Bronchial epithelial cell (primary cell): Measurements from ENCODE around the gene BTBD16. TPM values are rescaled to one million over a fixed set of nuclear protein-coding genes. Genes with fewer than 3 reads are reported as not detected.
A peak's percentile ranks its signal among the peaks of the same experiment; 100 is the strongest.

Source experiments
- DNase-seq: peaks from one replicate; pipeline ENCODE4 v3.0.0-alpha.2; 2010; ENCODE audit warnings: low read depth
- FAIRE-seq: peaks from 2 replicates; lab custom pipeline; 2011; peaks lifted over from hg19 to GRCh38; lab: Jason Lieb, UNC
- H3K27me3 ChIP-seq: 2 replicates; pipeline ENCODE4 v1.5.1; 2011; ENCODE audit warnings: low read length; ENCODE audit not compliant: control insufficient read depth, insufficient read depth
- H3K36me3 ChIP-seq: 2 replicates; pipeline ENCODE4 v1.5.1; 2011; ENCODE audit warnings: low read length; ENCODE audit not compliant: control insufficient read depth, insufficient read depth
- H3K4me3 ChIP-seq: 2 replicates; pipeline ENCODE4 v1.5.1; 2011; ENCODE audit warnings: mild to moderate bottlenecking, low read depth, low read length, control low read depth
- total RNA-seq: library from RNA; depleted of rRNA; stranded (reverse); fragments of >200 nt; gene quantifications from 2 replicates; pipeline ENCODE4 v1.2.1, GENCODE V29; 2014
- TF ChIP-seq, protein P1 (sequence below): IDR thresholded peaks from 2 replicates; pipeline ENCODE4 v1.5.1; 2011; ENCODE audit warnings: mild to moderate bottlenecking, moderate library complexity, low read length, control low read depth, inconsistent platforms; ENCODE audit not compliant: insufficient read depth, severe bottlenecking

Gene BTBD16
- total RNA-seq, 1 donor from 2014 or later, result 0.26 TPM

- FAIRE-seq, result no peak
- TF ChIP-seq, protein P1, sequence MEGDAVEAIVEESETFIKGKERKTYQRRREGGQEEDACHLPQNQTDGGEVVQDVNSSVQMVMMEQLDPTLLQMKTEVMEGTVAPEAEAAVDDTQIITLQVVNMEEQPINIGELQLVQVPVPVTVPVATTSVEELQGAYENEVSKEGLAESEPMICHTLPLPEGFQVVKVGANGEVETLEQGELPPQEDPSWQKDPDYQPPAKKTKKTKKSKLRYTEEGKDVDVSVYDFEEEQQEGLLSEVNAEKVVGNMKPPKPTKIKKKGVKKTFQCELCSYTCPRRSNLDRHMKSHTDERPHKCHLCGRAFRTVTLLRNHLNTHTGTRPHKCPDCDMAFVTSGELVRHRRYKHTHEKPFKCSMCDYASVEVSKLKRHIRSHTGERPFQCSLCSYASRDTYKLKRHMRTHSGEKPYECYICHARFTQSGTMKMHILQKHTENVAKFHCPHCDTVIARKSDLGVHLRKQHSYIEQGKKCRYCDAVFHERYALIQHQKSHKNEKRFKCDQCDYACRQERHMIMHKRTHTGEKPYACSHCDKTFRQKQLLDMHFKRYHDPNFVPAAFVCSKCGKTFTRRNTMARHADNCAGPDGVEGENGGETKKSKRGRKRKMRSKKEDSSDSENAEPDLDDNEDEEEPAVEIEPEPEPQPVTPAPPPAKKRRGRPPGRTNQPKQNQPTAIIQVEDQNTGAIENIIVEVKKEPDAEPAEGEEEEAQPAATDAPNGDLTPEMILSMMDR, result no peak
Observed at GRCh38 chr10:122298206-122298597, 27.1 kb downstream of the BTBD16 start.

DNA sequence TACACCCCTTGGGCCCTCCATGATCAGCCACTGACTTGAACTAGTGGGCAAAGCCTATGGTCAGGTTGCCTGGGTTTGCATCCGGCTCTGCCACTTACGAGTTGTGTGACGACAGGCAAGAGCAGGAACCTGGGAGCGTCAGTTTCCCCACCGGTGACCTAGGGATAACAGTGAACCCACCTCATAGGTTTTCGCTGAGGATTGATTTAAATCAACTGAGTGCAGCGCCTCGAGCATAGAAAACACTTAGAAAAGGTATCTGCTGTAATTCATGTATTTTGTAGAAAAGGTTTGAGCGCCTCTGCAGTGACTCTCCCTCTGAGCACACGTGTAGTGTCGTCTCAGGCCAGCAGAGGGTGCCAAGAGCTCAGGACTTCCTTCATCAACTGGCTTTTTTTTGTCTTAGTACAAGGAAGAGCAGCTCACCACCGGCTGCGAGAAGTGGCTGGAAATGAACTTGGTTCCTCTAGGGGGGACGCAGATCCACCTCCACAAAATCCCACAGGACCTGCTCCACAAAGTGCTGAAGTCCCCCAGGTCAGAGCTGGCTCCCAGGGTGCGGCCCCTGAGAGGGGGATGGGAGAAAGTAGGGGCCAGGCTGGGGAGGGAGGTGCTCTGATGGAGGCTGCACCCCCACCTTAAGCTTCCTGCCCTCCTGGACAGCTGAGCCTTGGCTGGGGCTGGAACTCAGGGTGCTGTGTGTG, 27.7 kb downstream of the BTBD16 start:
- no peak overlapping the region for H3K4me3 ChIP-seq
- no peaks in the 10 kb centered on the region for H3K27me3 ChIP-seq
- FAIRE-seq (no peak), DNase-seq (peak; percentile 68)
- no peaks in the 10 kb centered on the region for H3K36me3 ChIP-seq
- TF ChIP-seq, protein P1, result peak; percentile 92

More at GRCh38 chr10:122298206-122298597, 27.1 kb downstream of the BTBD16 start:
- H3K36me3 ChIP-seq, result no peaks in the 10 kb centered on the region
- no peak for DNase-seq
- H3K27me3 ChIP-seq, result no peaks in the 10 kb centered on the region
- no peak overlapping the region for H3K4me3 ChIP-seq

- Histone ChIP-seq H3K4me3 (no peak overlapping the region), H3K27me3 (no peaks in the 10 kb centered on the region), H3K36me3 (no peaks in the 10 kb centered on the region)
- TF ChIP-seq, protein P1, result no peak
- DNase-seq (no peak), FAIRE-seq (no peak)
Observed at GRCh38 chr10:122299423-122300075, 28.5 kb downstream of the BTBD16 start.

GRCh38 chr10:122301055-122301810, 30.1 kb downstream of the BTBD16 start:
- no peaks in the 10 kb centered on the region for H3K36me3 ChIP-seq
- peak; percentile 88 for DNase-seq
- FAIRE-seq, result no peak
- no peak overlapping the region for H3K4me3 ChIP-seq
- TF ChIP-seq, protein P1, result no peak
- H3K27me3 ChIP-seq, result no peaks in the 10 kb centered on the region

DNA sequence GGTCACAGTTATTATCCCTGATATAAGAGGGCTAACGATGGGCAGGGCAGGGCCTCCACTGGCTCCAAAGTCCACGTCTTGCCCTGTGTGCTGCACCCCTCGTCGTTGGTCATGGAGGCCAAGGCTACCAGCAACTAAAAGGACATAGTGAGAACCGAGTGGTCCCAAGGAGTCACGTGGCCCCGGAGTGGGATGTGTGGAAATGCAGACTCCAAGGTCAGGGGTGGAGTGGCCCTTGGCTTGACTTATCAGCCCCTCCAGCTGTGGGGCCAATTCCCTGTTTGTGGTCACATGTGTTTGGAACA, 30.7 kb downstream of the BTBD16 start:
- no peak for DNase-seq
- TF ChIP-seq, protein P1, result no peak
- Histone ChIP-seq H3K4me3 (no peak overlapping the region), H3K27me3 (no peaks in the 10 kb centered on the region), H3K36me3 (no peaks in the 10 kb centered on the region)
- FAIRE-seq, result no peak
